HepG2 (cell line): ENCODE results near the gene PRMT7. TPM values are rescaled to one million over a fixed set of nuclear protein-coding genes. Genes with fewer than 3 reads are reported as not detected.

Experiments used
- ASH2L ChIP-seq: fragments of 300-600, 200-600 bp; sonication (generic); IDR thresholded peaks from 2 replicates; pipeline ENCODE4 v1.7.0; 2017; ENCODE audit warnings: low read depth, mild to moderate bottlenecking, moderate library complexity, mixed read lengths, low read length; ENCODE audit not compliant: insufficient read length
- CBX1 ChIP-seq: IDR thresholded peaks from one replicate; pipeline ENCODE4 v1.6.1; 2016; ENCODE audit warnings: antibody characterized with exemption, low read depth
- CHD2 ChIP-seq: IDR thresholded peaks from 2 replicates; pipeline ENCODE4 v1.6.1; 2011; ENCODE audit warnings: low read depth, low read length, improper control_type of control experiment
- DR1 ChIP-seq: sonication (generic); formaldehyde crosslinking; IDR thresholded peaks from 2 replicates; pipeline ENCODE4 v1.8.0; 2021; ENCODE audit warnings: mild to moderate bottlenecking, missing genetic modification reagents, inconsistent platforms
- ELF3 ChIP-seq: IDR thresholded peaks from 2 replicates; pipeline ENCODE4 v1.6.1; 2016; ENCODE audit warnings: missing genetic modification reagents, missing compliant biosample characterization
- FOXA3 ChIP-seq: IDR thresholded peaks from 2 replicates; pipeline ENCODE4 v1.6.1; 2016; ENCODE audit warnings: missing genetic modification reagents, missing compliant biosample characterization
- FOXP1 ChIP-seq, 2 experiments: fragments of 450-650 bp in 1 of 2; IDR thresholded peaks; 2 replicates each; pipeline ENCODE4 v1.6.1; 2017 to 2018; ENCODE audit warnings: antibody characterized with exemption in 1 of 2
- PLRG1 ChIP-seq: fragments of 450-650 bp; conservative IDR thresholded peaks from 2 replicates; pipeline ENCODE4 v1.6.1; 2016
- RORA ChIP-seq: sonication (generic); formaldehyde crosslinking; IDR thresholded peaks from 2 replicates; pipeline ENCODE4 v1.5.0; 2020; ENCODE audit warnings: mild to moderate bottlenecking, missing genetic modification reagents, moderate library complexity
- ZBTB21 ChIP-seq: sonication (generic); formaldehyde crosslinking; IDR thresholded peaks from 2 replicates; pipeline ENCODE4 v1.4.0; 2020; ENCODE audit warnings: missing genetic modification reagents
- ZFP36 ChIP-seq: fragments of 150-350 bp; IDR thresholded peaks from 2 replicates; pipeline ENCODE4 v1.6.1; 2018; ENCODE audit warnings: borderline replicate concordance, low read length, low read depth; ENCODE audit not compliant: partially characterized antibody
- ZFP36L2 ChIP-seq: sonication (generic); formaldehyde crosslinking; IDR thresholded peaks from 2 replicates; pipeline ENCODE4 v1.4.0; 2020; ENCODE audit warnings: missing genetic modification reagents
- ZKSCAN1 ChIP-seq: fragments of 150-350 bp; IDR thresholded peaks from 2 replicates; pipeline ENCODE4 v1.6.1; 2014; ENCODE audit warnings: low read length
- ZNF101 ChIP-seq: sonication (generic); formaldehyde crosslinking; IDR thresholded peaks from 2 replicates; pipeline ENCODE4 v1.4.0; 2020; ENCODE audit warnings: mild to moderate bottlenecking, low read depth, missing genetic modification reagents, borderline replicate concordance
- ZNF432 ChIP-seq: sonication (generic); formaldehyde crosslinking; IDR thresholded peaks from 2 replicates; pipeline ENCODE4 v1.5.0; 2020; ENCODE audit warnings: missing genetic modification reagents, mild to moderate bottlenecking, borderline replicate concordance
- ZNF484 ChIP-seq: sonication (generic); formaldehyde crosslinking; IDR thresholded peaks from 2 replicates; pipeline ENCODE4 v1.5.1; 2020; ENCODE audit warnings: mild to moderate bottlenecking, low read depth, missing genetic modification reagents, borderline replicate concordance
- ZNF563 ChIP-seq: sonication (generic); formaldehyde crosslinking; IDR thresholded peaks from 2 replicates; pipeline ENCODE4 v1.8.0; 2022; ENCODE audit warnings: mild to moderate bottlenecking, moderate library complexity, missing genetic modification reagents
- ZNF629 ChIP-seq: sonication (generic); formaldehyde crosslinking; conservative IDR thresholded peaks from 2 replicates; pipeline ENCODE4 v1.5.0; 2020; ENCODE audit warnings: missing genetic modification reagents
- ZNF75D ChIP-seq: sonication (generic); formaldehyde crosslinking; IDR thresholded peaks from 2 replicates; pipeline ENCODE4 v1.8.1; 2023; ENCODE audit warnings: missing genetic modification reagents, mild to moderate bottlenecking, borderline replicate concordance
- ZNF772 ChIP-seq: sonication (generic); formaldehyde crosslinking; IDR thresholded peaks from 2 replicates; pipeline ENCODE4 v1.5.0; 2020; ENCODE audit warnings: mild to moderate bottlenecking, missing genetic modification reagents
- ZNF839 ChIP-seq: sonication (generic); formaldehyde crosslinking; IDR thresholded peaks from 2 replicates; pipeline ENCODE4 v1.4.0; 2020; ENCODE audit warnings: missing genetic modification reagents, mild to moderate bottlenecking, borderline replicate concordance
- ZSCAN12 ChIP-seq: sonication (generic); formaldehyde crosslinking; IDR thresholded peaks from 2 replicates; pipeline ENCODE4 v1.9.0; 2021; ENCODE audit warnings: mild to moderate bottlenecking, missing genetic modification reagents
- polyA plus RNA-seq, 8 experiments: library from polyadenylated mRNA; depleted of rRNA in 3 of 8; stranded (reverse) in 7 of 8; unstranded in 1 of 8; fragments of >200 nt; fragmentation: Illumina TruSeq in 4 of 8; extraction: Trizol in 4 of 8; gene quantifications; 2 replicates each; pipeline versions ENCODE4 v1.2.1 to v1.2.3, GENCODE V29; 2011 to 2016; ENCODE audit warnings: low read depth in 4 of 8, missing spikeins in 1 of 8, mixed read lengths in 1 of 8; ENCODE audit not compliant: insufficient read depth in 1 of 8
- total RNA-seq, 5 experiments: library from RNA; depleted of rRNA; stranded (reverse); fragments of >200 nt; fragmentation: Illumina TruSeq; extraction: Trizol; gene quantifications; 2 replicates each; pipeline ENCODE4 v1.2.3, GENCODE V29; 2016; ENCODE audit warnings: low read depth in 1 of 5
- TF ChIP-seq, protein P1 (sequence below): IDR thresholded peaks from 2 replicates; pipeline ENCODE4 v1.6.1; 2018; ENCODE audit warnings: missing genetic modification reagents, mild to moderate bottlenecking, missing compliant biosample characterization
- TF ChIP-seq, protein P2 (sequence below): sonication (generic); formaldehyde crosslinking; IDR thresholded peaks from 2 replicates; pipeline ENCODE4 v1.4.0; 2020; ENCODE audit warnings: missing genetic modification reagents, mild to moderate bottlenecking, borderline replicate concordance

Gene PRMT7
- total and polyA plus RNA-seq, 2 of the 13 experiments (the other 11 are each of a cell fraction or from before 2014, with no cell fraction given) = 47.5 to 55.0 TPM

DNA sequence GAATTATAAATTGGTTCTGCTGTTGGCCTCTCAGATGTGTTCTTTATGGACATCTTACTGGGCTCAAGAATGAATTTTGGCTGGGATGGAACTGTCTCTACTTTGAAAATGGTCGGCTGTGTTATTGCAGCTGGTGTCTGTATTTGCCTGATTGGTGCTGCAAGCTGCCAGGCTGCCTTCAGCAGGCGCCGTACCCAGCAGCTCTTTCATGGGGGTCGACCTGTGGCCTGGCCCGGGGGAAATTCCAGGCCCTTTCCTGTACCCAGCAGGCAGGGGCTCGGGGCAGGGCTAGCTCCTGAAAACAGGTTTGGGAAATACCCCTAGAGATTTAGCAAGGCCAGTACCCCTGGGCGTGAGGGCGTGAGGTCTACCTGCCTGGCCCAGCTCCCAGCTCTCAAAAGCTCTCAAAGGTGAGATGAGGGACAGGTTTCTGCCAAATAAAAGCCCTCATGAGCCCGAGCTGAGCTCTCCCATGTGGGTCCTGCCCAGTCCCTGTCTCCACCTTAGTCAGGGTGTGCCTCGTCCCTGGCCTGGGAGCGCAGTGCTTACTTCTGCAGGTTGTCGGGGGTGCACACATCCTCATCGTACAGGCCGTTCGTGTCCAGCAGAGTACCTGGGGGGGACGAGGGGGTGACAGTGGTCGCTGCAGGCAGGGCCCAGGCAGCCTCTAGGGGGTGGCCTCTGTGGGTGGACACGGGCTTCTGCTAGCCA, 52.3 kb downstream of the PRMT7 start (continued):
- TF ChIP-seq ASH2L = no peak
- no peak for TF ChIP-seq ZBTB21 (CRISPR knock-in tag)
- TF ChIP-seq ZNF629 = no peak
- no peak for TF ChIP-seq ZNF101 (CRISPR knock-in tag)
- no peak for TF ChIP-seq FOXA3
- TF ChIP-seq RORA = no peak
- TF ChIP-seq ZNF563 (CRISPR knock-in tag) = no peak
- TF ChIP-seq ZKSCAN1 = no peak
- no peak for TF ChIP-seq ZNF75D (CRISPR knock-in tag)
- TF ChIP-seq, protein P1, sequence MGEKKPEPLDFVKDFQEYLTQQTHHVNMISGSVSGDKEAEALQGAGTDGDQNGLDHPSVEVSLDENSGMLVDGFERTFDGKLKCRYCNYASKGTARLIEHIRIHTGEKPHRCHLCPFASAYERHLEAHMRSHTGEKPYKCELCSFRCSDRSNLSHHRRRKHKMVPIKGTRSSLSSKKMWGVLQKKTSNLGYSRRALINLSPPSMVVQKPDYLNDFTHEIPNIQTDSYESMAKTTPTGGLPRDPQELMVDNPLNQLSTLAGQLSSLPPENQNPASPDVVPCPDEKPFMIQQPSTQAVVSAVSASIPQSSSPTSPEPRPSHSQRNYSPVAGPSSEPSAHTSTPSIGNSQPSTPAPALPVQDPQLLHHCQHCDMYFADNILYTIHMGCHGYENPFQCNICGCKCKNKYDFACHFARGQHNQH (CRISPR knock-in tag) = no peak
- no peak for TF ChIP-seq ZNF839 (CRISPR knock-in tag)
- no peak for TF ChIP-seq CBX1
- no peak for TF ChIP-seq ZNF484 (CRISPR knock-in tag)
- TF ChIP-seq ELF3 (CRISPR knock-in tag) = no peak
- TF ChIP-seq CHD2 = no peak
- TF ChIP-seq, protein P2, sequence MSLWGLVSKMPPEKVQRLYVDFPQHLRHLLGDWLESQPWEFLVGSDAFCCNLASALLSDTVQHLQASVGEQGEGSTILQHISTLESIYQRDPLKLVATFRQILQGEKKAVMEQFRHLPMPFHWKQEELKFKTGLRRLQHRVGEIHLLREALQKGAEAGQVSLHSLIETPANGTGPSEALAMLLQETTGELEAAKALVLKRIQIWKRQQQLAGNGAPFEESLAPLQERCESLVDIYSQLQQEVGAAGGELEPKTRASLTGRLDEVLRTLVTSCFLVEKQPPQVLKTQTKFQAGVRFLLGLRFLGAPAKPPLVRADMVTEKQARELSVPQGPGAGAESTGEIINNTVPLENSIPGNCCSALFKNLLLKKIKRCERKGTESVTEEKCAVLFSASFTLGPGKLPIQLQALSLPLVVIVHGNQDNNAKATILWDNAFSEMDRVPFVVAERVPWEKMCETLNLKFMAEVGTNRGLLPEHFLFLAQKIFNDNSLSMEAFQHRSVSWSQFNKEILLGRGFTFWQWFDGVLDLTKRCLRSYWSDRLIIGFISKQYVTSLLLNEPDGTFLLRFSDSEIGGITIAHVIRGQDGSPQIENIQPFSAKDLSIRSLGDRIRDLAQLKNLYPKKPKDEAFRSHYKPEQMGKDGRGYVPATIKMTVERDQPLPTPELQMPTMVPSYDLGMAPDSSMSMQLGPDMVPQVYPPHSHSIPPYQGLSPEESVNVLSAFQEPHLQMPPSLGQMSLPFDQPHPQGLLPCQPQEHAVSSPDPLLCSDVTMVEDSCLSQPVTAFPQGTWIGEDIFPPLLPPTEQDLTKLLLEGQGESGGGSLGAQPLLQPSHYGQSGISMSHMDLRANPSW (CRISPR knock-in tag) = no peak
- TF ChIP-seq PLRG1 = no peak
- TF ChIP-seq ZSCAN12 (CRISPR knock-in tag) = no peak
- no peak for TF ChIP-seq ZFP36
- 0 out of 2 replicates have a peak, but pooled peaks have one; percentile 22 for TF ChIP-seq ZNF772 (CRISPR knock-in tag)
- TF ChIP-seq ZNF432 (CRISPR knock-in tag) = no peak
- no peak for TF ChIP-seq ZFP36L2 (CRISPR knock-in tag)
- no peak for TF ChIP-seq DR1 (CRISPR knock-in tag)
- TF ChIP-seq FOXP1 (IDR thresholded peaks at IDR 0.05) = no peak
- TF ChIP-seq FOXP1 (CRISPR knock-in tag; IDR thresholded peaks at IDR 0.05) = no peak
